ENCODE data around the gene AKAP10. TPM values are rescaled to one million over a fixed set of nuclear protein-coding genes. Genes with fewer than 3 reads are reported as not detected.
A peak's percentile ranks its signal among the peaks of the same experiment; 100 is the strongest.

AKAP10 gene
- total RNA-seq, 1 experiment from 2014 or later: 15.4 TPM

DNA sequence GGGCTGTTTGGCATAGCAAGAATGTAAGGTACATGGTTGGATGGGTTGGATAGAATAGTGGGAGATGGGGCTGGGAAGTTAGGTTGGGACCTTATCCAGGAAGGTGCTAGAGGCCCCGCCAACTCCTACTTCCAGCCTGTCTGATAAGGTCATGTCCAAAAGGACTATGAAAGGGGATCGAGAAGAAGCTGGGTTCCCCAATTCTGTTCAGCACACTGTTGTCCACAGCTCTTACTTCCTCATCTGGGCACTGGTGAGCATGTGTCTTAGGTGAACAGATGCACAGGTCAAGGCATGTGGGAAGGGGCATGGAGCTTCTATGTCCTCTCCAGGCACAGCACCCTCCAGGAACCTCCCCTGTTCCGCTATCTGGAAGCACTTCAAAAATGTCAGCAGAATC is 104.3 kb downstream of the AKAP10 start:
- no peak for DNase-seq (ENCODE audit: low read depth)

DNA sequence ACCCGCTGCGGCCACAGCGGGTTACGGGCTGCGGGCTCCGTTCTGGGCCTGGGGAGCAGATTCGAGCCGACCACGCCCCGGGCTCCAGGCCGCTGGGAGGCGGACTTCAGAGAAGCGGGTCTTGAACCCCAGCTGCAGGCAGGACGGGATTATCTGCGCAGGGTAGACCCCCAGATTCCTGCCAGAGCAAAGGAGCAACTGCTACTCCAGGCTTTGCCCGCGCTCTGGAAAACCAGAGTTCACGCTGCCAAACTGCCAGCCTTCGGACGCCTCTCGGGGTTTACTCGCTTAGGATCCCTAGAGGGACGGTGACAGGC is 109.6 kb downstream of the AKAP10 start:
- DNase-seq (ENCODE audit: low read depth): no peak

DNA sequence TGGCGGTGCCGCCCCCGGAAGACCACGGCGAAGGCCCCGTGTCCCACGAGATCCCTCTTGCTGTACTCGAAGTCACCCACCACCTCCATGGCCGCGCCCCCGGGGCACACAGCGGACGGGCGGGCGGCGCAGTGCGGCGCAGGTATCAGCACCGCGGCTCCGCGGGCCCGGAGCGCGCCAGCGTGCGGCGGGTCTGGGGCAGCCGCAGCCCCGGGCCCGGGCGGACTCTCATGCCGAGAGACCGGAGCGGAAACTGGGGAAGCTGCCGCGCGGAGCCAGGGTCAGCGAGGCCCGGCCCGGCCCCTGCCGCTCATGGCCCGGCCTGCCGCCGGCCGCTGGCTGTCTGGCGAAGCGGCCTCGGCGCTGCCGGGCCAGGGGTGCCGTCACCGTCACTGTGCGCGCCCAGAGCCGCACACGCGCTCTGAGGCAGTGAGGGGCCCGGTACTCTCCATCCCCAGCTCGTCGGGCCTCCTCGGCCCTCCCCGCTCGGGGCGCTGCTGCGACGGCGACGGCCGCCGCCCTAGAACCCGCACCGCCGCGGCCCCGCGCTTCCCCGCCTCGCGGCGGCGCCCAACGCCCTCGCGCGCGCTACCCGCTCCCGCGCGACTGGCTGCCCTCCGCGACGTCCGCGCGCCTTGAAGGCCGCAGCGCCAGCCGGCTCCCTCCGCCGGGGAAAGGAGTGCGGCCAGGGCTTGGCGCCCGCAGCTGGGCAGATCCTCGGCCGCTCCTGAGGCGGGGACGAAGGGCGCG is 110.1 kb downstream of the AKAP10 start, which contains the start of gene ULK2:
ULK2 (minus strand) TSS at position 608 of the 750 bp plus-strand sequence; CDS start at position 89, 519 bp downstream.
- peak; percentile 12 for DNase-seq (ENCODE audit: low read depth)

DNA sequence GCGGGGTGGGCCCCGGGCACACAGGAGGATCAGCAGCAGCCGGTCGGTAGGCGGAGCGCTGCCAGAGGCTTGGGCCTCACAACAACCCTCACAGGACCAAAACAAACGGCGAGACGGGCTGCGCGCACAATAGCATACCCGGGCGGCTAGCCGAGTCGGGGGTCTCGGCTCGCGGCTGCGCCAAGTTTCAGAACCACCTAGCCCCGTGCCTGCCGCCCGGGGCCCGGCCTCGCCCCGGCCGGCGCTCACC is 110.6 kb downstream of the AKAP10 start:
- peak; percentile 47 for DNase-seq (ENCODE audit: low read depth)

DNA sequence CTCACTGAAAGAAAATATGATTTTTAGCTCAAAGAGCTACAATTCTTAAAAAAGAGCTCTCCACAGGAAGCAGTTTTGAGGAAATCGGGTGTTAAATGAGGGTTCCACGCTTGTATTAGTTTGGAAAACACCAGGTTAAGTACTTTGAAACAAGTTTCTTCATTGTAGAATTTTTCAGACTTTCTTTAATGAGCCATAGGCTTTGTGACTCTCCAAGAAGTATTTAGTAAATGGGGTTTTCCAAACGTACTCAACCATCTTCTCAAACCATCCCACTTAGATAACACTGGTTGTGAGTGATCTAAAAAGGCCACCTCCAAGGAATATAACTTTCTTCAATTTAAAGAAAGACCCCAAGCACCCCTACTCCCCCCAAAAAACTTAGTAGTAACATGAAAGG is 112.6 kb downstream of the AKAP10 start:
- no peak for DNase-seq (ENCODE audit: low read depth)

DNA sequence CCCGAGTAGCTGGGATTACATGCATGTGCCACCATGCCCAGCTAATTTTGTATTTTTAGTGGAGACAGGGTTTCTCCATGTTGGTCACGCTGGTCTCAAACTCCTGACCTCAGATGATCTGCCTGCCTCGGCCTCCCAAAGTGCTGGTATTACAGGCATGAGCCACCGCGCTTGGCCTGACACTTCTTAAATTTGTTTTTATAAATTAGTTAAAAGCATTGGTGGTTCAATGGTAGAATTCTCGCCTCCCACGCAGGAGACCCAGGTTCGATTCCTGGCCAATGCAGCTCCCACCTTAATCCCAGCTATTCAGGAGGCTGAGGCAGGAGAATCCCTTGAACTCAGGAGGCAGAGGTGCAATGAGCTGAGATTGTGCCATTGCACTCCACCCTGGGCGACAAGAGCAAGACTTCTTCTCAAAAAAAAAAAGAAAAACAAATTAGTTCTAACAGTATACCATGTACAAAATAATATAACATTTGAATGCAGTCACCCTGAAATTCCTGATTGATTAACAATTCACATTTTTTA is 116.9 kb downstream of the AKAP10 start:
- DNase-seq (ENCODE audit: low read depth): peak; percentile 31

DNA sequence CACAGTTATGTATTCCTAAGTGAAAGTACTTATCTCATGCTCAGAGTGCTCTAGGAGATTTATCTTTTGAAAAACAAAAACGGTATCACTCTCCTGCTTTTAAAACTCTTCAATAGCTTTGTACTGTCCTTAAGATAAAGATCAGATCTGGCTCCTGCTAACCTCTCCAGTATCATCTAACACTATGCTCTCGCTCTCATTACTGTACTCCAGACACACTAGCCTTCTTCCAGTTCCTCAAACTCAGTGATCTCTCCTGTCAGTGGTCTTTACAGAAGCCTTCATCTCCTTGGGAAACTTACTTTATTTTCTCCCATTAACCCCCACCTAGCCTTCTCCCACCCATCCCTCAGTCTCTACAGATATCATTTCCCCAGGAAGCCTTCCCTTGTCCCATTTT is 120.0 kb downstream of the AKAP10 start:
- DNase-seq (ENCODE audit: low read depth): no peak

Small RNA genes lying within 50 kb of the gene (small RNA-seq; reads per million reads assigned to genes)
- gene AC015726.2: not detected

Other genes starting within 250 kb of the AKAP10 start
- 0.85 TPM in 1 of 2 replicates, not detected in the other for gene ALDH3A1, start 229.5 kb downstream of the AKAP10 start, total RNA-seq (2014; rRNA removed; shearing (Covaris generic))
- 1.9 and 4.9 TPM in 2 replicates for gene ULK2, start 109.9 kb downstream of the AKAP10 start, total RNA-seq (2014; rRNA removed; shearing (Covaris generic))
- gene SPECC1, start 31.5 kb upstream of the AKAP10 start, total RNA-seq (2014; rRNA removed; shearing (Covaris generic)): 31.4 and 45.4 TPM in 2 replicates

Measured in HT1080 (cell line).